Natural killer cell treated with Interleukin-12 subunit alpha and Interleukin-12 subunit beta and Interleukin-15 and Interleukin-18, amount 100 ng/mL, for 72 hours (primary cell): Measurements from ENCODE around the gene ROBO1. TPM values are rescaled to one million over a fixed set of nuclear protein-coding genes. Genes with fewer than 3 reads are reported as not detected.

Experiments
- ATAC-seq, 2 donors: fragments of 150-1000 bp; cut with Tn5 transposase in 1 of 2; sonication (Bioruptor Pico), chemical (Tn5 transposase) in 1 of 2; 2 replicates each; pipeline ENCODE4 v1.10.0; 2021
- DNase-seq: peaks from one replicate; pipeline ENCODE4 v3.0.0; 2022; ENCODE audit warnings: low spot score
- H3K27ac Mint-ChIP-seq, 2 donors: 1 replicate in 1 of 2; 2 replicates in 1 of 2; pipeline ENCODE4 v1.8.0; 2022; ENCODE audit warnings: mixed read lengths in 2 of 2, mild to moderate bottlenecking in 1 of 2, moderate library complexity in 1 of 2
- H3K27me3 Mint-ChIP-seq, 2 donors: 1 replicate in 1 of 2; 2 replicates in 1 of 2; pipeline ENCODE4 v1.8.0; 2022; ENCODE audit warnings: mixed read lengths in 2 of 2
- H3K36me3 Mint-ChIP-seq: one replicate; pipeline ENCODE4 v1.8.0; 2022; ENCODE audit warnings: mixed read lengths
- H3K4me1 Mint-ChIP-seq, 2 donors: 1 replicate in 1 of 2; 2 replicates in 1 of 2; pipeline ENCODE4 v1.8.0; 2022; ENCODE audit warnings: low read depth in 2 of 2, mixed read lengths in 2 of 2, mild to moderate bottlenecking in 1 of 2
- H3K4me3 Mint-ChIP-seq: one replicate; pipeline ENCODE4 v1.8.0; 2022; ENCODE audit warnings: mixed read lengths
- H3K9me3 Mint-ChIP-seq: 2 replicates; pipeline ENCODE4 v1.8.0; 2022; ENCODE audit warnings: mixed read lengths
- total RNA-seq, 2 donors: library from RNA; stranded (reverse); gene quantifications; one replicate each; pipeline ENCODE4 v1.2.3, GENCODE V29; 2022

The ROBO1 gene
- total RNA-seq, 2 donors from 2014 or later: 0.05 TPM; not detected in 1

GRCh38 chr3:78976200-78976599, 791.6 kb downstream of the ROBO1 start:
- no peak for DNase-seq
- Mint-ChIP-seq H3K4me1 (no peaks in the 10 kb centered on the region), H3K9me3 (peaks cover 3% of the 10 kb centered on the region)

GRCh38 chr3:78974181-78974790, 793.5 kb downstream of the ROBO1 start:
- DNase-seq (no peak), ATAC-seq (no peak)
- peaks cover 3% of the 10 kb centered on the region for H3K9me3 Mint-ChIP-seq
- no peaks in the 10 kb centered on the region for H3K27me3 Mint-ChIP-seq
- H3K4me3 Mint-ChIP-seq: no peak overlapping the region
- H3K36me3 Mint-ChIP-seq: no peaks in the 10 kb centered on the region
- H3K27ac Mint-ChIP-seq: no peak overlapping the region
- no peaks in the 10 kb centered on the region for H3K4me1 Mint-ChIP-seq

More at GRCh38 chr3:78976200-78976599, 791.6 kb downstream of the ROBO1 start:
- Mint-ChIP-seq H3K27me3 (no peaks in the 10 kb centered on the region), H3K4me3 (no peak overlapping the region), H3K36me3 (no peaks in the 10 kb centered on the region), H3K27ac (no peak overlapping the region)
- ATAC-seq: no peak

- ATAC-seq (no peak), DNase-seq (no peak)
- Mint-ChIP-seq H3K36me3 (no peaks in the 10 kb centered on the region), H3K27ac (no peak overlapping the region), H3K27me3 (no peaks in the 10 kb centered on the region), H3K4me3 (no peak overlapping the region), H3K4me1 (no peaks in the 10 kb centered on the region), H3K9me3 (peaks cover 3% of the 10 kb centered on the region)
Observed at GRCh38 chr3:78972617-78973301, 795.0 kb downstream of the ROBO1 start.

- no peak overlapping the region for H3K27ac Mint-ChIP-seq
- no peaks in the 10 kb centered on the region for H3K27me3 Mint-ChIP-seq
- no peak overlapping the region for H3K4me3 Mint-ChIP-seq
- DNase-seq: no peak
- H3K36me3 Mint-ChIP-seq: no peaks in the 10 kb centered on the region
- no peaks in the 10 kb centered on the region for H3K4me1 Mint-ChIP-seq
- ATAC-seq: no peak
- peaks cover 3% of the 10 kb centered on the region for H3K9me3 Mint-ChIP-seq
Observed at GRCh38 chr3:78970656-78971055, 797.1 kb downstream of the ROBO1 start.

- no peak overlapping the region for H3K4me3 Mint-ChIP-seq
- H3K27me3 Mint-ChIP-seq: no peaks in the 10 kb centered on the region
- no peaks in the 10 kb centered on the region for H3K36me3 Mint-ChIP-seq
- peaks cover 4% of the 10 kb centered on the region for H3K9me3 Mint-ChIP-seq
- ATAC-seq (no peak), DNase-seq (no peak)
- no peak overlapping the region for H3K27ac Mint-ChIP-seq
- no peaks in the 10 kb centered on the region for H3K4me1 Mint-ChIP-seq
Observed at GRCh38 chr3:78969483-78969882, 798.3 kb downstream of the ROBO1 start.

GRCh38 chr3:78967061-78967460, 800.7 kb downstream of the ROBO1 start:
- H3K27ac Mint-ChIP-seq: no peak overlapping the region
- H3K9me3 Mint-ChIP-seq: peaks cover 7% of the 10 kb centered on the region
- no peaks in the 10 kb centered on the region for H3K4me1 Mint-ChIP-seq
- no peaks in the 10 kb centered on the region for H3K36me3 Mint-ChIP-seq
- DNase-seq (no peak), ATAC-seq (no peak)
- no peak overlapping the region for H3K4me3 Mint-ChIP-seq
- no peaks in the 10 kb centered on the region for H3K27me3 Mint-ChIP-seq

- H3K36me3 Mint-ChIP-seq: no peaks in the 10 kb centered on the region
- peaks cover 7% of the 10 kb centered on the region for H3K9me3 Mint-ChIP-seq
- no peak overlapping the region for H3K4me3 Mint-ChIP-seq
- no peak for ATAC-seq
- DNase-seq: no peak
- H3K27me3 Mint-ChIP-seq: no peaks in the 10 kb centered on the region
- H3K27ac Mint-ChIP-seq: no peak overlapping the region
- no peaks in the 10 kb centered on the region for H3K4me1 Mint-ChIP-seq
Observed at GRCh38 chr3:78963771-78964170, 804.0 kb downstream of the ROBO1 start.

- DNase-seq (no peak), ATAC-seq (no peak)
- H3K9me3 Mint-ChIP-seq: no peaks in the 10 kb centered on the region
- no peak overlapping the region for H3K4me3 Mint-ChIP-seq
- no peaks in the 10 kb centered on the region for H3K27me3 Mint-ChIP-seq
- no peaks in the 10 kb centered on the region for H3K4me1 Mint-ChIP-seq
- no peak overlapping the region for H3K27ac Mint-ChIP-seq
- H3K36me3 Mint-ChIP-seq: no peaks in the 10 kb centered on the region
Observed at GRCh38 chr3:78957456-78957855, 810.3 kb downstream of the ROBO1 start.

- H3K27me3 Mint-ChIP-seq: no peaks in the 10 kb centered on the region
- ATAC-seq (no peak), DNase-seq (no peak)
- peaks cover 8% of the 10 kb centered on the region for H3K9me3 Mint-ChIP-seq
- H3K36me3 Mint-ChIP-seq: peaks cover 6% of the 10 kb centered on the region
- no peak overlapping the region for H3K27ac Mint-ChIP-seq
- H3K4me1 Mint-ChIP-seq: no peaks in the 10 kb centered on the region
- H3K4me3 Mint-ChIP-seq: no peak overlapping the region
Observed at GRCh38 chr3:78951342-78951945, 816.4 kb downstream of the ROBO1 start.

- Mint-ChIP-seq H3K27ac (no peak overlapping the region), H3K4me3 (no peak overlapping the region), H3K4me1 (no peaks in the 10 kb centered on the region), H3K36me3 (peaks cover 5% of the 10 kb centered on the region), H3K9me3 (peaks cover 27% of the 10 kb centered on the region), H3K27me3 (no peaks in the 10 kb centered on the region)
- ATAC-seq (no peak), DNase-seq (no peak)
Observed at GRCh38 chr3:78941587-78941986, 826.2 kb downstream of the ROBO1 start.

- Mint-ChIP-seq H3K4me3 (no peak overlapping the region), H3K9me3 (peaks cover 23% of the 10 kb centered on the region), H3K27ac (no peak overlapping the region), H3K4me1 (no peaks in the 10 kb centered on the region), H3K36me3 (peaks cover 4% of the 10 kb centered on the region), H3K27me3 (no peaks in the 10 kb centered on the region)
- DNase-seq: no peak
- no peak for ATAC-seq
Observed at GRCh38 chr3:78940626-78941025, 827.2 kb downstream of the ROBO1 start.

GRCh38 chr3:78940128-78940527, 827.7 kb downstream of the ROBO1 start:
- H3K4me1 Mint-ChIP-seq: no peaks in the 10 kb centered on the region
- no peak overlapping the region for H3K4me3 Mint-ChIP-seq
- DNase-seq: no peak
- H3K27me3 Mint-ChIP-seq: no peaks in the 10 kb centered on the region
- H3K27ac Mint-ChIP-seq: no peak overlapping the region
- no peaks in the 10 kb centered on the region for H3K36me3 Mint-ChIP-seq
- H3K9me3 Mint-ChIP-seq: peaks cover 22% of the 10 kb centered on the region
- no peak for ATAC-seq

GRCh38 chr3:78937475-78937874, 830.3 kb downstream of the ROBO1 start:
- no peak for DNase-seq
- peaks cover 21% of the 10 kb centered on the region for H3K9me3 Mint-ChIP-seq
- H3K27me3 Mint-ChIP-seq: no peaks in the 10 kb centered on the region
- ATAC-seq: no peak
- no peaks in the 10 kb centered on the region for H3K4me1 Mint-ChIP-seq
- no peak overlapping the region for H3K4me3 Mint-ChIP-seq
- no peaks in the 10 kb centered on the region for H3K36me3 Mint-ChIP-seq
- H3K27ac Mint-ChIP-seq: no peak overlapping the region

GRCh38 chr3:78927759-78928158, 840.0 kb downstream of the ROBO1 start:
- H3K27me3 Mint-ChIP-seq: no peaks in the 10 kb centered on the region
- DNase-seq (no peak), ATAC-seq (no peak)
- H3K27ac Mint-ChIP-seq: no peak overlapping the region
- no peaks in the 10 kb centered on the region for H3K36me3 Mint-ChIP-seq
- peaks cover 7% of the 10 kb centered on the region for H3K9me3 Mint-ChIP-seq
- H3K4me1 Mint-ChIP-seq: no peaks in the 10 kb centered on the region
- H3K4me3 Mint-ChIP-seq: no peak overlapping the region
